G401 (cell line): ENCODE results near the gene ATAD5. TPM values are rescaled to one million over a fixed set of nuclear protein-coding genes. Genes with fewer than 3 reads are reported as not detected.
"Not testable (repeated sequence)": the region's sequence is repeated elsewhere in the genome, so short reads cannot be mapped to it uniquely, and the experiment has no call there.

Source experiments
- DNase-seq: peaks from one replicate; pipeline ENCODE4 v3.0.0-alpha.2; 2015; ENCODE audit warnings: low spot score
- in situ Hi-C: cut with HindIII; loops from 2 replicates; pipeline ENCODE4 v1.10.0; 2016; ENCODE audit warnings: low sequenced_read_pairs, mixed read lengths
- total RNA-seq: library from RNA; depleted of rRNA; stranded (reverse); fragments of >200 nt; shearing (Covaris generic); gene quantifications from 2 replicates; pipeline ENCODE4 v1.2.3, GENCODE V29; 2014; rRNA removed

Gene ATAD5
- total RNA-seq, 1 experiment from 2014 or later = 11.2 TPM

DNA sequence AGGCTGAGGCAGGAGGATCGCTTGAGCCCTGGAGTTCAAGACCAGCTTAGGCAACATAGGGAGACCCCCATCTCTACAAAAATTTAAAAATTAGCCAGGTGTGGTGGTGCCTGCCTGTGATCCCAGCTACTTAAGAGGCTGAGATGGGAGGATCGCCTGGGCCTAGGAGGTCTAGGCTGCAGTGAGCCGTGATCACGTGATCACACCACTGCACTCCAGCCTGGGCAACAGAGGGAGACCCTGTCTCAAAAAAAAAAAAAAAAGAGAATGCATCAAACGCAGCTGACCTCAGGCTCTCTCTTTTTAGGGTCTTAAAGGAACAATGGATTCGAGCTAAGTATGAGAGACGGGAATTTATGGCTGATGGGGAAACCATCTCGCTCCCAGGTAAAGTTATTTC lies 99.8 kb downstream of the ATAD5 start:
- DNase-seq, in situ Hi-C loops: not testable (repeated sequence)

DNA sequence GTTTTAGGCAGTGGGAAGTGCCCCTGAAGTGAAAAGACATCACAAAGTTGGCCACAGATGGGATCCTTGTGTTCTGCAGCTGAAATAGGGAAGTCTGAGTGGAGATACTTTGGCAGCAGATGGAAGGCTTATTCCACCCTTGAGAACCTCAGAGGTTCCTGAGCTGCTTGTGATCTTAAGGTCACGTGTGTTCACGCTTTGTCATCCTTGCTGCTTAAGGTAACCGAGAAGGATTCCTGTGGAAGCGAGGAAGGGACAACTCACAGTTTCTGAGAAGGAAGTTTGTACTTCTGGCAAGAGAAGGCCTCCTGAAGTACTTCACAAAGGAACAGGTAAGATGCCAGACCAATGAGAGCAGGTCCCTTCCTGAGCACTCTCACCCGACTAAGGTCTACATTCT lies 102.2 kb downstream of the ATAD5 start:
- in situ Hi-C loops = no loop called here

DNA sequence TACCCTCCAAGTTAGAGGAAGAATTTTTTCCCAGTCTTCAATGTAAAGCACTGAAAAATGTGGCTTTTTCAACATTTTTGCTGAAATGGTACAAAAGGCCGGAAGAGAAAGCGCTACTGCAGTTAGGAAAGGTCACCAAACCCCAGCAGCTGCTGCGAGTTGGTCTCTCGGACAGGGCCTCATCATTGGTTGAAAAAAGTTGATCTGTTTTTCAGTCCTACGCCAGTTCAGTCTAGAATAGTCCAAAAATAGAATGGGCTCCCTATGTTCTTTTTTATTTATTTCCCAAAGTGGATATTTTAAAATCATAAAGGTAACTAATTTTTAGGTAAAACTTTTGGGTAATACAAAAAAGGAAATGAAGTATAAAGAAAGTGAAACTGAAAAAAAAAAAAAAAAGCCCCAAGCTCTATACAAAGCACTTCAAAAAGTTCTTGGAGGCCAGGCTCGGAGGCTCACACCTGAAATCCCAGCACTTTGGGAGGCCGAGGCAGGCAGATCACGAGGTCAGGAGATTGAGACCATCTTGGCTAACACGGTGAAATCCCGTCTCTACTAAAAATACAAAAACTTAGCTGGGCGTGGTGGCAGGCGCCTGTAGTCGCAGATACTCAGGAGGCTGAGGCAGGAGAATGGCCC lies 107.4 kb downstream of the ATAD5 start:
- no peak for DNase-seq
- in situ Hi-C loops = no loop called here

More for the DNA sequence above, 102.2 kb downstream of the ATAD5 start:
- DNase-seq = no peak

DNA sequence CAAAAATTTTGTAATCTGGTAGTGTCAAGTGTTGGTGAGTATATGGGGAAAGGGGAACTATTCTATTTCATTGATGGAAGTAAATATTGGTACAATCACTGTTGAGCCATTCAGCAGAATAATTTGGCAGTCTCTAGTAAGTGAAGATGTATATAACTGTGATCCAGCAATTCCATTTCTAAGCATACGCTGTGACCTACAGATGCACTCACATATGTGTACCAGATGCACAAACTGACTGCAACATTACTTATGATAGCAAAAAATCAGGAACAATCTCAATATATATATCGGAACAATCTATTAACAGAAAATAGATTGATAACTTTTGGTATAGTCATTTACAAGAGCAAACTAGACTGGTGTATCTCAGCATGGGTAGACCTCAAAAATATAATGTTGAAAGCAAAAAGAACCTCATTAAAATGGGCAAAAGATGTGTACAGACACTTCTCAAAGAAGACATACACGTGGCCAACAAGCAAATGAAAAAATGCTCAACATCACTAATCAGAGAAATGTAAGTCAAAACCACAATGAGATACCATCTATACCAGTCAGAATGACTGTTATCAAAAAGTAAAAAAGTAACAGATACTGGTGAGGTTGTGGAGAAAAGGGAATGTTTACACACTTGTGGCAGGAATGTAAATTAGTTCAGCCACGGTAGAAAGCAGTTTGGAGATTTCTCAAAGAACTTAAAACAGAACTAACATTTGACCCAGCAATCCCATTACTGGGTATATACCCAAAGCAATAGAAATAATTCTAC lies 110.7 kb downstream of the ATAD5 start:
- DNase-seq = no peak
- in situ Hi-C loops = no loop called here

Other genes with a start within 250 kb of the ATAD5 start
- 21.5 and 25.3 TPM in 2 replicates for gene CRLF3, start 7.3 kb upstream of the ATAD5 start, total RNA-seq
- gene TEFM, start 74.3 kb downstream of the ATAD5 start, total RNA-seq = 14.5 and 27.6 TPM in 2 replicates
- 3.0 and 3.7 TPM in 2 replicates for gene ADAP2, start 90.0 kb downstream of the ATAD5 start, total RNA-seq
- 1.2 TPM in 2 replicates for gene RNF135, start 139.1 kb downstream of the ATAD5 start, total RNA-seq